Ovary (tissue), 3 donors: ENCODE results near the gene FAM161A.
"Not testable (repeated sequence)": the region's sequence is repeated elsewhere in the genome, so short reads cannot be mapped to it uniquely, and the experiment has no call there.

Experiments used
- CTCF ChIP-seq, 3 donors: fragments of 450-650 bp in 2 of 3; fragments of 200-600 bp in 1 of 3; IDR thresholded peaks; one replicate each; pipeline versions ENCODE4 v1.5.1 to v1.8.0; 2016 to 2022; ENCODE audit warnings: antibody characterized with exemption in 3 of 3, mild to moderate bottlenecking in 1 of 3
- EP300 ChIP-seq: sonication (generic); formaldehyde crosslinking; IDR thresholded peaks from one replicate; pipeline ENCODE4 v1.6.1; 2017; ENCODE audit warnings: antibody characterized with exemption
- donor health status: DM: no; HTN: no; CAD: no.

- TF ChIP-seq CTCF (IDR thresholded peaks at IDR 0.05); EP300: not testable (repeated sequence)
These were observed 12.7 kb upstream of the FAM161A start for GRCh38 chr2:61866482-61867089.
